ENCODE measurements around the gene PI16. TPM values are rescaled to one million over a fixed set of nuclear protein-coding genes. Genes with fewer than 3 reads are reported as not detected.

PI16 gene
- total RNA-seq, 2 experiments from 2014 or later, result 5.2 to 7.8 TPM

GRCh38 chr6:37005827-37006567 lies 51.5 kb downstream of the PI16 start:
- Mint-ChIP-seq H3K9me3 (no peaks in the 10 kb centered on the region), H3K36me3 (ENCODE audit: low read depth) (no peaks in the 10 kb centered on the region), H3K4me1 (ENCODE audit: low read depth) (peaks cover 11% of the 10 kb centered on the region), H3K27ac (peak overlapping the region; percentile 2), H3K4me3 (peak overlapping the region; percentile 62), H3K27me3 (no peaks in the 10 kb centered on the region)
- Histone ChIP-seq H3K4me1 (ENCODE audit: insufficient read depth, low read length) (peaks cover 25% of the 10 kb centered on the region), H3K4me3 (ENCODE audit: low read length) (peak overlapping the region; percentile 49), H3K27ac (ENCODE audit: low read depth in 1 of 2, low read length in 2 of 2) (no peak overlapping the region), H3K9me3 (ENCODE audit: control insufficient read depth in 1 of 2, insufficient read depth in 1 of 2, low read length in 2 of 2) (no peaks in the 10 kb centered on the region), H3K27me3 (ENCODE audit: control insufficient read depth in 1 of 2, insufficient read depth in 2 of 2, low read length in 2 of 2) (no peaks in the 10 kb centered on the region), H3K36me3 (ENCODE audit: insufficient read depth, low read length) (no peaks in the 10 kb centered on the region)
- peak in 1 of 14 experiments; percentile 54 for DNase-seq
- POLR2A ChIA-PET, result interaction anchor here (0.8 to 2.0 kb wide), 3 partner anchors 12 to 177 kb away, joined by 3 to 7 read pairs (median 4); partner anchors contain the start of gene MTCH1
- TF ChIP-seq, protein P1, sequence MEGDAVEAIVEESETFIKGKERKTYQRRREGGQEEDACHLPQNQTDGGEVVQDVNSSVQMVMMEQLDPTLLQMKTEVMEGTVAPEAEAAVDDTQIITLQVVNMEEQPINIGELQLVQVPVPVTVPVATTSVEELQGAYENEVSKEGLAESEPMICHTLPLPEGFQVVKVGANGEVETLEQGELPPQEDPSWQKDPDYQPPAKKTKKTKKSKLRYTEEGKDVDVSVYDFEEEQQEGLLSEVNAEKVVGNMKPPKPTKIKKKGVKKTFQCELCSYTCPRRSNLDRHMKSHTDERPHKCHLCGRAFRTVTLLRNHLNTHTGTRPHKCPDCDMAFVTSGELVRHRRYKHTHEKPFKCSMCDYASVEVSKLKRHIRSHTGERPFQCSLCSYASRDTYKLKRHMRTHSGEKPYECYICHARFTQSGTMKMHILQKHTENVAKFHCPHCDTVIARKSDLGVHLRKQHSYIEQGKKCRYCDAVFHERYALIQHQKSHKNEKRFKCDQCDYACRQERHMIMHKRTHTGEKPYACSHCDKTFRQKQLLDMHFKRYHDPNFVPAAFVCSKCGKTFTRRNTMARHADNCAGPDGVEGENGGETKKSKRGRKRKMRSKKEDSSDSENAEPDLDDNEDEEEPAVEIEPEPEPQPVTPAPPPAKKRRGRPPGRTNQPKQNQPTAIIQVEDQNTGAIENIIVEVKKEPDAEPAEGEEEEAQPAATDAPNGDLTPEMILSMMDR (IDR thresholded peaks at IDR 0.05), result no peak
- peak; percentile 56 for ATAC-seq (ENCODE audit: poor library complexity)
- CTCF ChIA-PET, result interaction anchor here (1.2 to 2.1 kb wide), 2 partner anchors 12 to 27 kb away, joined by 3 to 11 read pairs; no protein-coding TSS in a partner anchor
- intact Hi-C loops (cut with DNase I, micrococcal nuclease), result no loop called here

GRCh38 chr6:37006793-37007339 lies 52.3 kb downstream of the PI16 start:
- intact Hi-C loops (cut with DNase I, micrococcal nuclease), result no loop called here
- Histone ChIP-seq H3K4me1 (ENCODE audit: insufficient read depth, low read length) (peaks cover 25% of the 10 kb centered on the region), H3K4me3 (ENCODE audit: low read length) (peak overlapping the region; percentile 49), H3K27me3 (ENCODE audit: control insufficient read depth in 1 of 2, insufficient read depth in 2 of 2, low read length in 2 of 2) (no peaks in the 10 kb centered on the region), H3K9me3 (ENCODE audit: control insufficient read depth in 1 of 2, insufficient read depth in 1 of 2, low read length in 2 of 2) (no peaks in the 10 kb centered on the region), H3K27ac (ENCODE audit: low read depth in 1 of 2, low read length in 2 of 2) (no peak overlapping the region), H3K36me3 (ENCODE audit: insufficient read depth, low read length) (no peaks in the 10 kb centered on the region)
- no peak overlapping the region for H3K4me3 Mint-ChIP-seq
- H3K36me3 Mint-ChIP-seq (ENCODE audit: low read depth), result no peaks in the 10 kb centered on the region
- no peaks in the 10 kb centered on the region for H3K9me3 Mint-ChIP-seq
- ATAC-seq (ENCODE audit: poor library complexity), result no peak
- POLR2A ChIA-PET, result interaction anchor here (1.0 to 2.0 kb wide), 3 partner anchors 11 to 132 kb away, joined by 3 to 7 read pairs (median 4); partner anchors contain the start of genes MTCH1 and PPIL1
- TF ChIP-seq, protein P1 (IDR thresholded peaks at IDR 0.05), result no peak
- peak overlapping the region; percentile 2 for H3K27ac Mint-ChIP-seq
- CTCF ChIA-PET, result interaction anchor here (1.2 to 2.1 kb wide), 2 partner anchors 11 to 28 kb away, joined by 3 to 11 read pairs; no protein-coding TSS in a partner anchor
- no peak for DNase-seq
- no peaks in the 10 kb centered on the region for H3K27me3 Mint-ChIP-seq
- H3K4me1 Mint-ChIP-seq (ENCODE audit: low read depth), result peaks cover 11% of the 10 kb centered on the region

DNA sequence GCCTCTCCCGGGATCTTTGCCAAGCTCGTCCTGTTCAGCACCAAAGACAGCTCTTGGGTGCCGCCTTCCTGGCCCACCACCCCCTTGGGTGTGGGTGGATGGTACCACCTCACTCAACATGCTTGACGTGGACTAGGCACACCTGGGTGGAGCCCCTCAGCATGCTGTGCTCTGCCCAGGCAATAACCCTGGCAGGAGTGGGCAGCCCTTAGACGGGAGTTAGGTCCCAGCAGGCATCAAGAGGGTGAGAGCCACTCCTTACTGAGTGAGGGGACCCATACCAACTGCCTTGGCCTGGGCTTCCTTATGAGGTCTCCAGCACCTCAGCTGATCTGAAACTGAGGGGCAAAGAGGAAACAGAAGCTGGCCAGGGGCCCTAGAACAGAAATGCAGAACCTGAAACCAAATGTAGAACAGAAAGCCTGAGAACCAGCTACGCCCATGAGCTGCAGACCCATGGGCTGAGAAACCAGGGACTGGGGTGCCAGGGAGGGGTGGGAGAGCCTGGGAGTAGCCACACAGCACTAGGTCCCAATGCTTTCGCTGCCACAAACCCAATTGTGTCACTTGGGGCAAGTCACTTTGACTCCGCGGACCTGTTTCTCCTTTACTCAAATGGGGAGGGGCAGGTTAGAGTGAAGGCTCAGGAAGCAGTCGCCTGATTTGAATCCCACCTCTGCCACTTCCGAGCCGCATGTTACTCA lies 53.0 kb downstream of the PI16 start:
- no peak overlapping the region for H3K27ac Mint-ChIP-seq
- no peak overlapping the region for H3K4me3 Mint-ChIP-seq

More for the DNA sequence above, 53.0 kb downstream of the PI16 start:
- Mint-ChIP-seq H3K9me3 (no peaks in the 10 kb centered on the region), H3K4me1 (ENCODE audit: low read depth) (peaks cover 11% of the 10 kb centered on the region), H3K36me3 (ENCODE audit: low read depth) (no peaks in the 10 kb centered on the region), H3K27me3 (no peaks in the 10 kb centered on the region)
- Histone ChIP-seq H3K4me3 (ENCODE audit: low read length) (peak overlapping the region; percentile 49), H3K27ac (ENCODE audit: low read depth in 1 of 2, low read length in 2 of 2) (no peak overlapping the region), H3K9me3 (ENCODE audit: control insufficient read depth in 1 of 2, insufficient read depth in 1 of 2, low read length in 2 of 2) (no peaks in the 10 kb centered on the region), H3K27me3 (ENCODE audit: control insufficient read depth in 1 of 2, insufficient read depth in 2 of 2, low read length in 2 of 2) (no peaks in the 10 kb centered on the region), H3K36me3 (ENCODE audit: insufficient read depth, low read length) (no peaks in the 10 kb centered on the region), H3K4me1 (ENCODE audit: insufficient read depth, low read length) (peaks cover 25% of the 10 kb centered on the region)
- intact Hi-C loops (cut with DNase I, micrococcal nuclease), result no loop called here
- ChIA-PET POLR2A (interaction anchor here (1.2 to 2.0 kb wide), 2 partner anchors 21 to 133 kb away, joined by 3 to 7 read pairs; partner anchors contain the start of genes MTCH1 and PPIL1), CTCF (interaction anchor here (1.2 to 2.1 kb wide), 2 partner anchors 11 to 28 kb away, joined by 3 to 11 read pairs; no protein-coding TSS in a partner anchor)
- no peak for ATAC-seq (ENCODE audit: poor library complexity)
- DNase-seq, result peak in 2 of 14 experiments; percentile 28 to 43
- TF ChIP-seq, protein P1 (IDR thresholded peaks at IDR 0.05), result no peak
